Chondrocyte (in vitro differentiated cells): ENCODE data around the gene RNF214. TPM values are rescaled to one million over a fixed set of nuclear protein-coding genes. Genes with fewer than 3 reads are reported as not detected.
"Not testable (repeated sequence)": the region's sequence is repeated elsewhere in the genome, so short reads cannot be mapped to it uniquely, and the experiment has no call there.

Experiments used
- DNase-seq: peaks from one replicate; pipeline ENCODE4 v3.0.0; 2021; ENCODE audit warnings: mixed read lengths, low spot score
- H3K27ac Mint-ChIP-seq: one replicate; pipeline ENCODE4 v1.8.0; 2021; ENCODE audit warnings: mild to moderate bottlenecking, moderate library complexity, mixed read lengths; ENCODE audit not compliant: unreplicated experiment
- H3K27me3 Mint-ChIP-seq: 2 replicates; pipeline ENCODE4 v1.8.0; 2021; ENCODE audit warnings: low read depth, mixed read lengths
- H3K36me3 Mint-ChIP-seq: 2 replicates; pipeline ENCODE4 v1.8.0; 2021; ENCODE audit warnings: low read depth, mixed read lengths
- H3K4me1 Mint-ChIP-seq: 2 replicates; pipeline ENCODE4 v1.8.0; 2021; ENCODE audit warnings: low read depth, mild to moderate bottlenecking, mixed read lengths
- H3K4me3 Mint-ChIP-seq: one replicate; pipeline ENCODE4 v1.8.0; 2021; ENCODE audit warnings: mild to moderate bottlenecking, moderate library complexity, mixed read lengths; ENCODE audit not compliant: unreplicated experiment
- H3K9me3 Mint-ChIP-seq: 2 replicates; pipeline ENCODE4 v1.8.0; 2021; ENCODE audit warnings: low read depth, mixed read lengths
- CTCF ChIP-seq: fragments of 200-600 bp; sonication (generic); IDR thresholded peaks from 2 replicates; pipeline ENCODE4 v1.5.0; 2021; ENCODE audit warnings: antibody characterized with exemption, mild to moderate bottlenecking, moderate library complexity
- total RNA-seq: library from RNA; stranded (reverse); gene quantifications from 3 replicates; pipeline ENCODE4 v1.2.1, GENCODE V29; 2021

Gene RNF214
- total RNA-seq, 1 donor from 2014 or later: 24.7 TPM

- H3K9me3 Mint-ChIP-seq: no peaks in the 10 kb centered on the region
- TF ChIP-seq CTCF: no peak
- H3K36me3 Mint-ChIP-seq: peaks cover 10% of the 10 kb centered on the region
- H3K4me3 Mint-ChIP-seq: no peak overlapping the region
- H3K27me3 Mint-ChIP-seq: no peaks in the 10 kb centered on the region
- H3K4me1 Mint-ChIP-seq: no peaks in the 10 kb centered on the region
- no peak overlapping the region for H3K27ac Mint-ChIP-seq
- no peak for DNase-seq
Observed at GRCh38 chr11:117265745-117266144, 33.3 kb downstream of the RNF214 start.

- Mint-ChIP-seq H3K36me3 (peaks cover 13% of the 10 kb centered on the region), H3K27ac (no peak overlapping the region), H3K4me1 (peaks cover 9% of the 10 kb centered on the region), H3K9me3 (peaks cover 7% of the 10 kb centered on the region), H3K27me3 (no peaks in the 10 kb centered on the region), H3K4me3 (no peak overlapping the region)
- TF ChIP-seq CTCF: no peak
- no peak for DNase-seq
Observed at GRCh38 chr11:117269856-117270255, 37.4 kb downstream of the RNF214 start.

GRCh38 chr11:117271208-117271607 lies 38.7 kb downstream of the RNF214 start:
- DNase-seq: no peak
- no peak overlapping the region for H3K4me3 Mint-ChIP-seq
- H3K4me1 Mint-ChIP-seq: peaks cover 9% of the 10 kb centered on the region
- peaks cover 21% of the 10 kb centered on the region for H3K36me3 Mint-ChIP-seq
- H3K27me3 Mint-ChIP-seq: no peaks in the 10 kb centered on the region
- no peak for TF ChIP-seq CTCF
- peaks cover 7% of the 10 kb centered on the region for H3K9me3 Mint-ChIP-seq
- no peak overlapping the region for H3K27ac Mint-ChIP-seq

- not testable (repeated sequence) for H3K9me3 Mint-ChIP-seq, H3K4me3 Mint-ChIP-seq, H3K27me3 Mint-ChIP-seq, H3K27ac Mint-ChIP-seq, H3K4me1 Mint-ChIP-seq, DNase-seq
- peaks cover 19% of the 10 kb centered on the region for H3K36me3 Mint-ChIP-seq
Observed at GRCh38 chr11:117272175-117272574, 39.7 kb downstream of the RNF214 start.

GRCh38 chr11:117273550-117274289 lies 41.2 kb downstream of the RNF214 start:
- H3K27ac Mint-ChIP-seq: peak overlapping the region; percentile 64
- no peak for TF ChIP-seq CTCF

GRCh38 chr11:117278347-117278746 lies 45.9 kb downstream of the RNF214 start:
- no peak for TF ChIP-seq CTCF
- H3K36me3 Mint-ChIP-seq: peaks cover 33% of the 10 kb centered on the region
- peaks cover 3% of the 10 kb centered on the region for H3K9me3 Mint-ChIP-seq
- no peak overlapping the region for H3K4me3 Mint-ChIP-seq
- H3K4me1 Mint-ChIP-seq: peaks cover 30% of the 10 kb centered on the region
- H3K27ac Mint-ChIP-seq: no peak overlapping the region
- no peak for DNase-seq
- H3K27me3 Mint-ChIP-seq: no peaks in the 10 kb centered on the region

More at GRCh38 chr11:117273550-117274289, 41.2 kb downstream of the RNF214 start:
- DNase-seq: no peak
- peaks cover 7% of the 10 kb centered on the region for H3K9me3 Mint-ChIP-seq
- H3K27me3 Mint-ChIP-seq: no peaks in the 10 kb centered on the region
- peaks cover 18% of the 10 kb centered on the region for H3K36me3 Mint-ChIP-seq
- no peak overlapping the region for H3K4me3 Mint-ChIP-seq
- peaks cover 9% of the 10 kb centered on the region for H3K4me1 Mint-ChIP-seq
